ENCODE results near the gene RWDD1.
A peak's percentile ranks its signal among the peaks of the same experiment; 100 is the strongest.
"Not testable (repeated sequence)": the region's sequence is repeated elsewhere in the genome, so short reads cannot be mapped to it uniquely, and the experiment has no call there.

Gene RWDD1

GRCh38 chr6:116557893-116558292 lies 13.4 kb upstream of the RWDD1 start:
- DNase-seq = no peak

GRCh38 chr6:116560130-116560529 lies 11.2 kb upstream of the RWDD1 start:
- no peak for DNase-seq

GRCh38 chr6:116561377-116562018 lies 9.8 kb upstream of the RWDD1 start:
- DNase-seq = peak; percentile 48

- DNase-seq = no peak
Measured at GRCh38 chr6:116562019-116562403, 9.3 kb upstream of the RWDD1 start.

GRCh38 chr6:116562614-116563013 lies 8.7 kb upstream of the RWDD1 start:
- DNase-seq = no peak

GRCh38 chr6:116563830-116564229 lies 7.5 kb upstream of the RWDD1 start:
- no peak for DNase-seq

- no peak for DNase-seq
Measured at GRCh38 chr6:116564311-116564710, 7.0 kb upstream of the RWDD1 start.

GRCh38 chr6:116564921-116565872 lies 6.1 kb upstream of the RWDD1 start:
- DNase-seq = peak; percentile 64

GRCh38 chr6:116568111-116568510 lies 3.2 kb upstream of the RWDD1 start:
- DNase-seq = no peak

GRCh38 chr6:116568821-116569755 lies 2.2 kb upstream of the RWDD1 start:
- DNase-seq = no peak

- no peak for DNase-seq
Measured at GRCh38 chr6:116571683-116572000, 338 bp downstream of the RWDD1 start.

- peak; percentile 40 for DNase-seq
Measured at GRCh38 chr6:116572162-116572561, 858 bp downstream of the RWDD1 start.

GRCh38 chr6:116575227-116575626 lies 3.9 kb downstream of the RWDD1 start:
- DNase-seq = no peak

GRCh38 chr6:116577486-116577885 lies 6.2 kb downstream of the RWDD1 start:
- DNase-seq = no peak

- DNase-seq = no peak
Measured at GRCh38 chr6:116578335-116578734, 7.0 kb downstream of the RWDD1 start.

GRCh38 chr6:116579143-116579542 lies 7.8 kb downstream of the RWDD1 start:
- DNase-seq = no peak

GRCh38 chr6:116580198-116580597 lies 8.9 kb downstream of the RWDD1 start:
- DNase-seq = no peak

- no peak for DNase-seq
Measured at GRCh38 chr6:116586276-116586675, 15.0 kb downstream of the RWDD1 start.

GRCh38 chr6:116586738-116587137 lies 15.4 kb downstream of the RWDD1 start:
- no peak for DNase-seq

- DNase-seq = no peak
Measured at GRCh38 chr6:116595247-116595646, 23.9 kb downstream of the RWDD1 start.

GRCh38 chr6:116596815-116597214 lies 25.5 kb downstream of the RWDD1 start:
- no peak for DNase-seq

GRCh38 chr6:116603916-116604315 lies 32.6 kb downstream of the RWDD1 start:
- DNase-seq = not testable (repeated sequence)

- not testable (repeated sequence) for DNase-seq
Measured at GRCh38 chr6:116604868-116605267, 33.6 kb downstream of the RWDD1 start.
